HG03196 (cell line): ENCODE data around the gene TGFBR3.
"Not testable (repeated sequence)": the region's sequence is repeated elsewhere in the genome, so short reads cannot be mapped to it uniquely, and the experiment has no call there.

Source experiments
- ATAC-seq: cut with Tn5 transposase; IDR thresholded peaks from one replicate; pipeline ENCODE4 v1.9.1; 2021; ENCODE audit not compliant: unreplicated experiment

TGFBR3 gene

DNA sequence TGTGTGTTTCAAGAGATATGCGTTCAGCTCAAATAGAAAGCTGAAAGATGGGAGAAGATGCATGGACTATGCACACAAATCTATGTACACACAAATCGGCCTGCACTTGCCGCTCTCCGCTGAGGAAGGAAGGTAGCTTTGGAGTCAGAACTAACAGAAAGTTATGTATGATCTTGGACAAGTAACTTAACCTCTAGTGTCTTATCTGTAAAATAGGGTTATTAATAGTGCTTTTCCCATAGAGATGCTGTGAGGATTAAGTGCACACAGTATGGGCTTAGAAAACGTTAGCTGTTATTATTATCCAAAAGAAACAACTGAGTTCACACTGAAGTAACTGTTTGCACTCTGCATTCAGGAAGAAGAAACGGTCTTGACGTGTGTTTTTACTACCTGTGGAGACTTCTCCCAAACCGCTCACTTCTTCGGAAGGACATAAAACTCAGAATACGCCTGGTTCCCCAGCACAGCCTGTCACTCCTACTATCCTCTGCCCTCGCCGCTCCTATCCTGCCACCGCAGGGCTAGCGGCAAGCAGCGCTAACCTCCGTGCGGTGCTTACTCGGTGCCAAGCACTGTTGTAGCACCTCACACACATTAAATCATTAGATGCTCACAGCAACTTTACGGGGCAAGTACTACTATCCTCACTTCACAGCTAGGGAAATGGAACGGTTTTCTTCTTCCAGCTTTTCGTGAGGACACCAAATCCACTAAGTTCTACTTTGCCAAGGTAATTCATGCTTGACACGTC lies 1.3 kb downstream of the TGFBR3 start:
- no peak for ATAC-seq

DNA sequence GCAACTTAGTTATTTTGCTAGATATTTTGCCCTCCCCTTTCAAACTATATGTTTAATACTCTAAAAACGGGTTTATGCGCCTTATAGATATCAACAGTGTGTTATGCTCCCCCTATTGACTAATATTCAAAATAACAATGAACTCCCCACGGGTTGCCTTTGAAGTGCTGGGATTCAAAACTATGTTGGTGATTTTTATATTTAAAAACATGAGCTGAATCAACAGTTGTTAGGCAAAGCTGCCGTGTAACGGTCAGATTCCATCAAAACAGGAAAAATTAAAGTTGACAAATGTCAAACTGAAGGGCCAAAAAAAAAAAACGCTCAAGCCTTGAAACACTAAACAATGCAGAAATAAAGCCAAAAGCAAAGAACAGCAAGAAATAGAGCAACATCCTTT lies 2.5 kb downstream of the TGFBR3 start:
- no peak for ATAC-seq

DNA sequence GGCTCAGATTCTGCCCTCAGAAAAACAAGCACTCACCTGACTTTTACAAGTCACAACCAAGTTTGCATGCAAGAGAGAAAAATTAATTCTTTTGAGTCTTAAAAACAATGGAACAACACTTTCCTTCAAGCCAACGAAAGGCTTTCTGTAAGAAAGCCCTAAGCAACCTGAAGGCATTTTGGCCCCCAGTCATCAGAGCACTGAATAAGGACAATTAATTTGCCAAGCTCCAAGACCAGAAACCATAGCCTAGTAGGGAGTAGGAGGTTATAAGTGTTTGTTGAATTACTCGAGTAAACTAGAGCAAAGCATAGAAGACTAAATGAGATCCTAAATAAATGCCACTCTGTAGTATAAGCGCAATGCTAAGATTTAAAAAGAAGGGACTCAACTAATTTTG lies 4.7 kb downstream of the TGFBR3 start:
- ATAC-seq = no peak

DNA sequence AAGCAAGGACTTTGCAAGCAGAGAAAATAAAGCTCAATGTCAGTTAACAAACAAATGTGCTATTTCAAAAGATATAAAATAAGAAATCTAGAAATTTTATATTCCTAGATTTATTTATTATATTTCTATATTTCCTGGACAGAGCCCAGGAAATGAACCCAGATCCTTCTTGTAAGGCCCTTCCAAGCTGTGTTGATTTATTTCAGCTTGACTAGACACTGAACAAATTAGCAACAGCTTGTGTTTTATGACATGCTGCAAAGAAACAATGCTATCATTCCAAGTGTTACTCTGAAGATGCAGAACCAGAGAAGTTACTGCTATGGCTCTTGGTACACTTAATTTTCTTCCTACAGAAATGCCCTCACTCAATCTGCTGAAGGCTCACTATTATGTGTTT lies 6.2 kb downstream of the TGFBR3 start:
- no peak for ATAC-seq

DNA sequence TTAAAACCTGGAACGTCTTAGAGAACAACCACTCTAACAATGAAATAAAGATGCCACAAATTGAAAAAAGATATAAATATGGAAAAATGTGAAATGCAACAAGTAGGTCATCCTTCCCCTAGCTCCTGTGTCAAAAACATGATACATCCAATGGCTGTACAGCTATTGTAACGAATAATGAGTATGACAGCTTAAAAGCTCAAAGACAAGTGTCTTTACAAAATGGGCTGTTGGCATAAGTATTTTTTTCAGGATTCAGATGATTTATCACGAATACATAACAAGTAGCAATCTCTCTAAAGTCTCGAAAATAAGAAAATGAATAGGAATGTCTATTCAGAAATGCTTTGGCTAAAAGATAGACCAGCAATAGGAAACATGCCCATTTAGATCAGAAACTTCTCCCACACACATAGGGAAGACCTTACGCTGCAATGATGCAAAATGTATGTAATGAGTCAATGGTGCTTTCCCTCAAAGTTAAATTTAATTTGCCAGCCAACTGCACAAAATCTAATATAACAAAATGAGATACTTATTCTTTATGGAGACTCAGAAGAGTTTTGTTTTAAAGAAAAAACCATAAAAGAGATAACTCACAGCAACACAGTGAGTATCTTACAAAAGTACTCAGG lies 8.3 kb downstream of the TGFBR3 start:
- ATAC-seq = peak; percentile 45

DNA sequence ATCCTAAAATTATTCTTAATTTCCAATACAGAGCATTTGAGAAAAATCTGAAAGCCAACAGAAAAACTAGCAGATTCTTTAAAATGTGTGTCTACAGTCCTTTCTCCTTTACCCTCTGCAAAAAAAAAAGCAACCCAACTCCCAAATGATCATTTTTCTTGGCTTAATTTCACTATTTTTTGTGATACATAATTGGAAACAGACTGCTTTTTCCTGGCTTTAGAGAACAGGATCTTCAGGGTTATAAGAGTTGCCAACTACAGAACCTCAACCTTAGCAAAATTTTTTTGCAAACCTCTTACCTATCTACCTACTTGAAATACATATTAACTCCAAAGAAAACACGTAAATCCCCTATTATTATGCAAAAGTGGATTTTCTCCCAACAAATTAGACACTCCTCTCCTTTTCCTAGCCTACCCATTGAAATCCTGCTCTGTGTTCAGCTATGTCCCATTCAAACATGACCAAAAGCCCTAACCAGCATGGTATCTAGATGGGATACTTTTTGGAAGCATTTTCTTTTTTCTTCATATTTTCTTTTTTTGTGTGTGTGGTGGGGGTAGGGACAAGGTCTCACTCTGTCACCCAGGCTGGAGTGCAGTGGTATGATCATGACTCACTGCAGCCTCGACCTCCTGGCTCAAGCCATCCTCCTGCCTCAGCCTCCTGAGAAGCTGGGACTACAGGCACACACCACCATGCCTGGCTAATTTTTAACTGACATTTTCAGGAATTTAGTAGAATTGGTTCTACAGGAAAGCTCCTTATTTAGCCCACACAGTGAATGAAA lies 9.0 kb downstream of the TGFBR3 start:
- ATAC-seq = no peak

DNA sequence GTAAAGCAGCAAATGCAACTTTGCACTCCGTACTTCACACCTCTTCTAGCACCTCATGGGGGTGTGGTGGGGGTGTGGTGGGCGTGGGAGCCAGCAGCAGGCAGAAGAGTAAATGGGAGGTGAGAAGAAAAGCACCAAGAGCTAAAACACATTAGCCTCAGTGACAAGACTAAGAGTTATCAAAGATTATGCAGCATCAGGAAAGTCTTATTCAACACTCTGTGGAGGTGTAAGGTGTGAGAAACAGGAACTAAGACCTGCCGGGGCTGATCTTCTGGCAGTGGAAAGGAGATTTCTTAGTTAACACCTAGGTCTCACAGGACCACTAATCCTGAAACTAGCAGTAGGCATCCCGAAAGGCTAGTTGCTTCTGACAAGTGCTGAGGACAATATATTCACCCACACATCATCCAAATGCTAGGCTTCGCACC lies 9.9 kb downstream of the TGFBR3 start:
- peak; percentile 71 for ATAC-seq

DNA sequence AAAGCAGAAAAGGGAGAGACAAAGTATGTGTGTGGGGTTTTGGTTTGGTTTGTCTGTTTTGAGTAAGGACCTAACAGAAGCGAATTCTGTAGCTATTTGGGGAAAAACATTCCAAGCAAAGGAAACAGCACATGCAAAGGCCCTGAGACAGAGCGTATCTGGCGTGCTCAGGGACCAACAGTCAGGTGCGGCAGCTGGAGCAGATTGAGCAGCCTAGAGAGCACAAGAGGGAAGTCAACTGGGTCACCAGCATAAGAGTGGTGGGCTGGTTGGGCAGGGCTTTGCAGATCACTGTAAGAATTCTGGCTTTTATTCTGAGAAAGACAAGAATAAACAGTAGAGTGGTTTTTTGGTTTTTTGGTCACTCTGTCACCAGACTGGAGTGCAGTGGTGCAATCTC lies 11.8 kb downstream of the TGFBR3 start:
- no peak for ATAC-seq

DNA sequence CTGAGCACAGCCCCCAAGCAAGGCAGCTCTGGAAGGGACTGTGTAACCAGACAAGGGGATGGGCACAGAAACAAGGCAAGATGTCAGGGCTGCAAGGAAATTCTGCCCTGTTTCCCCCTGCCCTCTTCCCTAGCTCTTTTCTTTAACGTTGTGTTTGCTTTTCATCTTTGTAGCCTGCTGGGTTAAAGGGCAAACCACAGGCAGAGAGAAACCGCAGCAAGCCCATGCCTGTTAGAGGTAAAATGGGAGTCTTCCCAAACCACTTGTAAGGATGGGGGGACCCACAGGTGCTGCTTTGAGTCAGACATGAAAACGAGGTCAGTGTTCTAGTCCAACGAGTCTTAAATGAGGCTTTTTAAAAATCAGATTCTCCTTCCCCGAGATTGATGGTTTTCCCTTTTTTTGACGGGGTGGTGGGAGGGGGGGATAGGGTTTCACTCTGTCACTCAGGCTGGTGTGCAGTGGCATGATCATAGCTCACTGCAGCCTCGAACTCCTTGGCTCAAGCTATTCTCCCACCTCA lies 13.3 kb downstream of the TGFBR3 start:
- no peak for ATAC-seq

DNA sequence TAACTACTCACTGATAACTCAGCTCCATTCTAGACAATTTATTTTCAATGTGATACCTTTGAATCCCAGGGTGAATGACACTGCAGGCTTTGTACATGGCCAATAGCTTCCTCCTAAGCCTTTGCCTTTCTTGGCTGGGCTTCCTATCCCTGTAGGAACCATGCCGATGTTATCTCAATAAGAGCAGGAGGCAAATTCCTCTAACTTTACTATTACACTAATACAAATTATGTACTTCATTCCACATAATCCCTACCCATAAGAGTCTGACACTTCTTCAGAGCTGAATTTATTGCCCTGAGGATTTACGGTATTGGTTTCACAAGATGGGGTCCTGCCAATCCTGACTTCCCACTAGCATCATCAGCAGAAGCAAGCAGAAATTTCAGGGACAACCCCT lies 14.0 kb downstream of the TGFBR3 start:
- ATAC-seq = no peak

DNA sequence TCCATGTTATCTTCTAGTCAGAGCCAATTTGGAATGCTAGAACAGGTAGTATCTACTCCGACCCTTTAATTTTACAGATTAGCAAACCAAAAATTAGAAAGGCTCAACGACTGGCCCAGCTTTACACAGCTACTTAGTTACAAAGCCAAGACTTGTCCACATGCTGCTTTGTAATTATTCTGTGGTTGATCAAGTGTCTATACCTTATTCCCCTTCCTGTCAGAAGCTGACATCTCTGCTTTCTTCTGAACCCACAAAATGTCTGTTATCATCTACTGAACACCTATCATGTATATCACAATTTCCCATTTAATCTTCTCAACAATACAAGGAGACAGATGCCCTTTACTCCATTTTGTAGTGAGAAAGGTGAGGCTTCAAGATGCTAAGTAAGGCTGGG lies 15.6 kb downstream of the TGFBR3 start:
- ATAC-seq = no peak

DNA sequence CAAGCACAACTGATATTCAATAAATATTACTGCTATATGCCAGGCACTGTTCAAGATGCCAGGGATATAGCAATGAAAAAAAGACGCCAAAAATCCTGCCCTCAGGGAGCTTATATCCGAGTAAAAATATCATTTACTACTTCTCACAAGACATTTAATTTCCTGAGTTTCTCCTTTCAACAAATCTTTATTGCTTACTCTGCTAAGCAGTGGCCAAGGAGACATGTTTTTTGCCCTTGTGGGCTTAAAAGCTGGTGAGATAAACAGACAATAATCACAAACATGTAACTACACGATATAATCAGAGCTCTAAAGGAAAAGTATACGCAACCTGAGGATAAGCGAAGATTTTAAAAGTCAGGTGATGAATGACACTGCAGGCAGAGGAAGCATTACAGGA lies 19.5 kb downstream of the TGFBR3 start:
- no peak for ATAC-seq

DNA sequence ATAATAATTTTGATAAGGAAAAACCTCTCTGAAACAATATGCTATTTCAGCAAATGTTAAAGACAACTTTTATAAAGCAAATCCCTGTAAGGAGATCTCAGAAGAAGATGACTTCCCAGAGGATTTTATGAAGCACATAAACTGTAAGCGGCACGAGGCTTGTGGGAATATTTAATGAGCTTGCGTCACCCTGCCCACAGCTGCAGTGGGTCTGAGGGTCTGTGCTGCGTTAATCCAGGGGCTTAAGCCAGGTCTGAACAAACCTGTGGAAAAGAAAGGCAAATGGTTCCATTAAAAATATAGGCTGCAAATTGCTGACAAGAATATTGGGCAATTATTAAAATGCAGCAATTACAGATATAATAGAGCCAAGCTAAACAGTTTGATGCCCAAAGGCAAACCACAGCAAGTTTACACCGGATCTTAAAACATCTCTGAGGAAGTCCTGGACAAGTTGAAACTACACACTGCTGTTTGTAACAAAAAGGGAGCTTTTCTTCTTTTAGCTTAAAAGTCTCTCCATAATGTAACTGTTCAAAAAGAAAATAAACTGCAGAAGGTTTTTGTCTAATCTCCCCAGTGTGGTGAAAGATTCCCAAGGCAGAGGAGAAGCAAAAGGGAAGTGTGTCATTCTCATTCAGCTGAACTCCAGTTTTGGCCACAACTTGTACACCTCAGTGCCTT lies 21.8 kb downstream of the TGFBR3 start:
- ATAC-seq = no peak

DNA sequence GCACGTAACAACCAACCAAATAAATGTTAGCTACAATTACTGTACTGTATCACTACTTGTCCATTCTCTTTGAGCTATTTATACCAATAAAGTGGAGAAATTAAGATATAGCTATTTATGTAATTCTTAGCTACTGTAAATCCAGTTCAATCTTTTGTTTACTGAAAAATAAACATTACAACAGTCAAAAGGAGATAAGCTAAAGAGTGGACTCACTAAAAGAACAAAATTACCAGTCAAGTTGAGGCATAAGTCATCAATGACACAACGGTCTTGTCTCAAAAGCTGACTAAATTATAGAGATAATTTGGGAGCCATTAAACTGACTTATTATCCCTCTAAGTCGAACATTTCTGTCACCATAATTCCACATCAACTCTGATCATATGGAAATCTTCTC lies 22.5 kb downstream of the TGFBR3 start:
- no peak for ATAC-seq

DNA sequence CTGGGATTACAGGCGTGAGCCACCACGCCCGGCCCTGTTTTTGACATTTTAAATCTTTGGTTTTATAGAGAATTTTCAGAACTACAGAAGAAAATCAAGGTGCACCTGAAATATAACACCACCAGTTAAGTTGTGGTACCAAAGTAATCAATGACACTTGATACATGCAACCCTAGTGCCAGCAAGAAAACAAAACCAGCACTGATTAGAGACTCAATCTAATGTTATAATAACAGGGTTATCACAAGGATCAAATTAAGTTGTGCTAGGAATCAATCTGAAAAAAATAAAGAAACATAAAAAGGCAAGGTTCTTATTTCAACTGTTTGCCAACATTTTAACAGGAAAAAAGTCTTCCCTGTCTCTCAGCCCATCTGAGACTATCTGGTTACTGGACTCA lies 23.8 kb downstream of the TGFBR3 start:
- no peak for ATAC-seq

DNA sequence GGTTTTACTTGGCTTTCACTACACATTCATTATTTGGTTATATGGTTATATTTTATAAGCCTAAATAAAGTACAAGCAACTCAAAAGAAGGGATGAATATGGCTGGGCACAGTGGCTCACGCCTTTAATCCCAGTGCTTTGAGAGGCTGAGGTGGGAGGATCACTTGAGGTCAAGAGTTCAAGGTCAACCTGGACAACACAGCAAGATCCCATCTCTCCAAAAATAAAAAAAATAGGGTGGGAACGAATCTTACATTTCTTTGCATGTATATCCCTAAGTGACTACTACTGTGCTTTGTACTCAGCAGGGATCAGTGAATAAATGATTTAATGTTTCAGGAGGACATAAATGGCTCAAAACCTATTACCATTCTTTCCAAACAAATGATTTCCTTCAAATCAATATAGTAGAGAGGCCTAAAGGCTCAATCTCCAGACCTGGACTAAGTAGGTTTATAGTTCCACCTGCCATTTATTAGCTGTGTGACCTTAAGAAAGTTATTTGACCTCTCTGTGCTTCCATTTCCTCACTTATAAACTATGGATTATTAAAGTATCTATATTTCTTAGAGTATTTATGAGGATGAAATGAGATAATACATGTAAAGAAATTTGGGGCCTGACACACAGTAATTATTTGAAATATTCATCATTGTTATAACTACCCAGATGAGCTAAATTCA lies 28.3 kb downstream of the TGFBR3 start:
- no peak for ATAC-seq

DNA sequence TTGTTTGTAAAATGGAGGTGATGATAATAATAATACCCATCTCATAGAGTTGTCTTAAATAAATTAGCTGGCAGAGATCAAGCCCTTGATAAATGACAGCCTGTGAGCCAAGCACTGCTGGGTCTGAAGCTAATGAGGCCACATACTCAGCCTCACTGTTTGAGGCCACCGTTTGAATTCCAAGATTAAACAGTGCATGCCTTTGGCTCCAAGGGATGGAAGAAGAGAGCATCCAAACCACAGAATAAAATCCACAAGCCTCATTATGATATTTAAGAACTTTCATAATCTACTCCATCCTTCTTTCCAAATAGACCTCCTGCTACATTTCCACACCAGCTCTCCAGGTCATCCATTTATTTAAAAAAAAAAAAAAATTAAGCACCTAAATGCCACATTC lies 29.0 kb downstream of the TGFBR3 start:
- no peak for ATAC-seq

DNA sequence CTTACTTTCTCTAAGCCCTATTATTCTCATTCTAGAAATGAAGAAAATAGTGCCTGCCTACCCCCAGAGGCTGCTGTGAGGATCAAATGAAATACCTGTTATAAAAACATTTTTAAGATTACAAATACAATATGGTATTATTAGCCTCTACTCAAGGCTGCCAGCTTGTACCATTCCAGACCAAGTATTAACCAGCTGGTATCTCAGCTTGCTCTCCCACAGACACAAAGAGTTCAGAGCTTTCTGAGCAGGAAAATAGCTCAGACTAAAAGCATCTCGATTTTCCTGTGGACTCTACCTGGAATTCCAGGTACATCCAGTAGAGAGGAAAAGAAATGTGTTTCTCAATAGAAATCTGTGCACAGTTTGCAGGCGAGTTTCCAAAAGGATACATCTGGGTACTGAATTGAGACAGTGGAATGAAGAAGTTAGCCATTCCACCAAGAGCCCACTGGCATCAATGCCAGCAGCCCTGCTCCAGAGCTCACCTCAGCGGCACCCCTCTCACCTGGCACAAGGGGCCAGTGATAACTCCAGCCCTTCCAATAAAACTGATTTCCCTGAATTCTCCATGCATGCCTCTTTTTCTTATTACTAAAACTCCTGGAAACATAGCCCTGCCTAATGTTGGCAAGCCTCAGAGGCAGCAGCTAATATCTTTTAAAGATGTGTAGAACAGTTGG lies 31.0 kb downstream of the TGFBR3 start:
- ATAC-seq = no peak

DNA sequence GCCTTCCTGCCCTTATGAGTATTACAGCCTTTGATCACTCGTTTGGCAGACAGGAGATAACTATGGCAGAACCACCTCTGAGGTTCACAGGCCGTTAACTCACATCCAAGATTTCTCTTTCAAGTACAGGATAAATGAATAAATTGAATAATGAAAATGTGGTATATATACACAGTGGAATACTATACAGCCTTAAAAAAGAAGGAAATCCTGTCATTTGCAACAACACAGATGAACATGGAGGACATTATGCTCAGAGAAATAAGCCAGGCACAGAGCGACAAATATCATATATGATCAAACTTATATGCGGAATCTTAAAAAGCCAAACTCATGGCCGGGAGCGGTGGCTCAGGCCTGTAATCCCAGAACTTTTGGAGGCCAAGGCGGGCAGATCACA lies 32.6 kb downstream of the TGFBR3 start:
- no peak for ATAC-seq

DNA sequence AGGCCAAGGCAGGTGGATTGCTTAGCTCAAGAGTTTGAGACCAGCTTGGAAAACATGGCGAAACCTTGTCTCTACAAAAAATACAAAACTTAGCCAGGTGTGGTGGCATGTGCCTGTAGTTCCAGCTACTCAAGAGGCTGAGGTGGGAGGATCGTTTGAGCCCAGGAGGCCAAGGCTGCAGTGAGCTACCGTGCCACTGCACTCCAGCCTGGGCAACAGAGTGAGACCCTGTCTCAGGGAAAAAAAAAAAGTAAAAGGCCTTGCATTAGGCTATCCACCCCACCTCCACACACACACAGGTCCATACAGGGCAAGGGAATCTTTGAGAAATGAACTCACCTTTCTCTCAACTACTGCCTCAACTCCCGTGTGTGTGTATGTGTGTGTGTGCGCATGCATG lies 33.9 kb downstream of the TGFBR3 start:
- not testable (repeated sequence) for ATAC-seq
